Activated CD4-positive, alpha-beta T cell treated with anti-CD3 and anti-CD28 coated beads, Interleukin-2, Interleukin-6, amounts not matched to agents 100 ng/mL and 50 ng/mL, durations not matched to agents 16 hours and 8 hours (primary cell): ENCODE results near the gene SLC25A13.
"Not testable (repeated sequence)": the region's sequence is repeated elsewhere in the genome, so short reads cannot be mapped to it uniquely, and the experiment has no call there.

Experiments used
- DNase-seq: peaks from one replicate; pipeline ENCODE4 v3.0.0-alpha.2; 2020

Gene SLC25A13

GRCh38 chr7:96196676-96197075, 125.2 kb downstream of the SLC25A13 start:
- DNase-seq, result no peak

- no peak for DNase-seq
Measured at GRCh38 chr7:96189129-96189820, 132.6 kb downstream of the SLC25A13 start.

GRCh38 chr7:96188591-96188991, 133.3 kb downstream of the SLC25A13 start:
- no peak for DNase-seq

GRCh38 chr7:96188174-96188581, 133.7 kb downstream of the SLC25A13 start:
- DNase-seq, result no peak

GRCh38 chr7:96187735-96188134, 134.2 kb downstream of the SLC25A13 start:
- DNase-seq, result no peak

- DNase-seq, result no peak
Measured at GRCh38 chr7:96184783-96185182, 137.1 kb downstream of the SLC25A13 start.

- no peak for DNase-seq
Measured at GRCh38 chr7:96183163-96183670, 138.7 kb downstream of the SLC25A13 start.

GRCh38 chr7:96182424-96183158, 139.3 kb downstream of the SLC25A13 start:
- no peak for DNase-seq

GRCh38 chr7:96181174-96181573, 140.7 kb downstream of the SLC25A13 start:
- DNase-seq, result no peak

- no peak for DNase-seq
Measured at GRCh38 chr7:96179837-96180236, 142.1 kb downstream of the SLC25A13 start.

GRCh38 chr7:96179341-96179740, 142.6 kb downstream of the SLC25A13 start:
- no peak for DNase-seq

- no peak for DNase-seq
Measured at GRCh38 chr7:96178581-96178980, 143.3 kb downstream of the SLC25A13 start.

GRCh38 chr7:96177353-96177752, 144.5 kb downstream of the SLC25A13 start:
- no peak for DNase-seq

GRCh38 chr7:96174812-96175211, 147.1 kb downstream of the SLC25A13 start:
- no peak for DNase-seq

GRCh38 chr7:96173781-96174180, 148.1 kb downstream of the SLC25A13 start:
- no peak for DNase-seq

- DNase-seq, result no peak
Measured at GRCh38 chr7:96169439-96169838, 152.5 kb downstream of the SLC25A13 start.

GRCh38 chr7:96167424-96167823, 154.5 kb downstream of the SLC25A13 start:
- no peak for DNase-seq

- DNase-seq, result no peak
Measured at GRCh38 chr7:96161897-96162296, 160.0 kb downstream of the SLC25A13 start.

GRCh38 chr7:96157856-96158255, 164.0 kb downstream of the SLC25A13 start:
- DNase-seq, result no peak

GRCh38 chr7:96154506-96154905, 167.4 kb downstream of the SLC25A13 start:
- not testable (repeated sequence) for DNase-seq

- DNase-seq, result no peak
Measured at GRCh38 chr7:96152706-96153105, 169.2 kb downstream of the SLC25A13 start.

- DNase-seq, result no peak
Measured at GRCh38 chr7:96151889-96152288, 170.0 kb downstream of the SLC25A13 start.

GRCh38 chr7:96144260-96144526, 177.7 kb downstream of the SLC25A13 start:
- DNase-seq, result no peak

GRCh38 chr7:96143495-96144259, 178.2 kb downstream of the SLC25A13 start:
- no peak for DNase-seq
